Measurements from ENCODE around the gene RSAD1.

RSAD1 gene

DNA sequence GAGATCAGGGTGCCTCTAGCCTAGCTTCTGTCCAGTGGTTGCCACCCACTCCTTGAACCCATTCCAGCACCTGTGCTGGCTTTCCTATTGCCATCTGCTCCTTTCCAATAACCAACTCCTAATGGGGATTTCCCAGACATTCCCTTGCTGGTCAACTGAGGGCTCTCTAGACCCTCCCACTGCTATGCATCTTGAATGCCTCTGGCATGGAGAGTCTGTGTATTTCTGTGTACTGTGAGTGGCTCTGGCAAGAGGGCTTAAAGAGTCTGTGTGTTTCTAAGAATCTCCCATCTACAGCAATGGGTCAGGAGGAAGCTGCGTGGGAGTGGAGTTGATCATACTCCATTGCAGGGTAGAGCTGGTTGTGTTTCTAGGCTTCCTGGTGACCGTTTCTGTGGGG, 42.9 kb downstream of the RSAD1 start:
- no peak for FAIRE-seq

- no peak for FAIRE-seq
Measured at GRCh38 chr17:50522766-50523165, 44.1 kb downstream of the RSAD1 start.

GRCh38 chr17:50523208-50523607, 44.5 kb downstream of the RSAD1 start:
- FAIRE-seq = no peak

GRCh38 chr17:50524838-50525237, 46.2 kb downstream of the RSAD1 start:
- FAIRE-seq = no peak

DNA sequence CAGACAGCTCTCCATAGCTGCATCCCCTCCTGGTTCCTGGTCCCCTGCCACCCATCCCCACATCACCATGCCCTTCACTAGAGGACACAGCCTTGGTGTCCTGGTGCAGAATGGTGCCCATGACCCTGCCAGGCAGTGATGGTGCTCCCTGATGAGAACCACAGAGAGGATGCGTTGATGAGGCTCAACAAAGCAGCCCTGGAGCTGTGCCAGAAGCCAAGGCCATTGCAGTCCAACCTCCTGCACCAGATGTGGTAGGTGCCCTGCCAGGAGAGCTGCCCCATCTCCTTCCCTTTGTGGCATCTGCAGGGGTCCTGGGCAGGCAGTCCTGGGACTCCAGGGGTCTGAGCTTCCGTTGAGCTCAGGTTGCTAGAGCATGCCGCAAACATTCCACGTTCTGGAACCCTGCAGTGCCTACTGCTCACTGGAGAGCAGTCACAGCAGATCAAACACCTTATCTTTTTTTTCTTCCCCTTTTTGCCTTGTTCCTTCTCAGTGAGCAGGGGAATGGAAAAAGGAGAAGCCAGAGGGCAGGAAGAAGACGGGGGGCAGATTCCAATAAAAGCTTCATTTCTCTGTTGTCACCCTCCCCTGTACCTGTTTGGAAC, 48.6 kb downstream of the RSAD1 start:
- no peak for FAIRE-seq

DNA sequence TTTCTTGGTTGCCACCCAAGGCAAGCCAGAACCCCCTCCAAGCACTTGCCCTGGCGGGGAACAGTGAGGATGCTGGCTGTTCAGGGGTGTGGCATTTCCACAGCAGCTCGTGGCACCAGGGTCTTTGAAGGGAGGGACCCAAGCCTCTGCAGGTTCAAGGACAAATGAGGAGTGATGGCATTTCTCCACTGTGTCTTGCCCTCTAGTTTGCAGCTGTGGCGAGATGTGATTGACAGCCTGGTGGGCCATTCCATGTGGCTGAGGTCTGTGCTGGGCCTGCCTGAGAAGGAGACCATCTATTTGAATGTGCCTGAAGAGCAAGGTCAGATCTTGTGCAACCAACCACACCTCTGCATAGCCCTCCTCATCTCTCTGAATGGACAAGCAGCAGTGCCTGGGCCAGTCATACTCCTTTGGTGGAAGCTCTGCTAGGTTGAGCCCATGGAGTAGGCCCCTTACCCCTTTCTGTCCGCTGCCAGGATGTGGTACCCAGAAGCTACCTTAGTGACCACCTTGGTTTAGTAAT, 49.4 kb downstream of the RSAD1 start:
- FAIRE-seq = no peak

- FAIRE-seq = no peak
Measured at GRCh38 chr17:50529849-50530248, 51.2 kb downstream of the RSAD1 start.

GRCh38 chr17:50531428-50532025, 52.9 kb downstream of the RSAD1 start:
- FAIRE-seq = no peak

GRCh38 chr17:50532452-50533024, 53.9 kb downstream of the RSAD1 start, which contains the start of gene EPN3:
TSS of gene EPN3 (plus strand) at chr17:50532735. CDS start at chr17:50536557, 3,822 bp downstream.
- FAIRE-seq = no peak

- no peak for FAIRE-seq
Measured at GRCh38 chr17:50533185-50533584, 54.5 kb downstream of the RSAD1 start.

DNA sequence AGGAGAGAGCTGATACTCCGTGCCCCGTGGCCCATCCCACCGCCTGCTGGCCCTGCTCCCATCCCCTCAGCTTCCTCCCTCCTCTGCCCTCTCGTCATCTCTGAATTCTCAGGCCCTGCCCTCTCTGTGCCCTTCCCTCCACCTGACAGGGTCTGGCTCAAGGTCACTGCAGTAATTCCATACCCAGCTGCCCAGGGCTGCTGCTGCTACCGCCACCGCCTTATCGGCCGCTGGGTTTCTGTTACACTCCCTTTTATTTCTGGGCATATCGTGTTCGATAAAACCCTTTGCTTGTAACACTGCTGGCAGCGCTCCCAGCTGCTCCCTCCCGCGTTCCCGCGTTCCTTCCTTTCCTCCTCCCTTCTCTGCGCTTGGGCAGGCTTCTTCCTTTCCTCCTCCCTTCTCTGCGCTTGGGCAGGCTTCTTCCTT, 55.1 kb downstream of the RSAD1 start:
- no peak for FAIRE-seq

GRCh38 chr17:50534222-50534978, 55.7 kb downstream of the RSAD1 start:
- FAIRE-seq = no peak

- FAIRE-seq = no peak
Measured at GRCh38 chr17:50534979-50535326, 56.3 kb downstream of the RSAD1 start.

GRCh38 chr17:50535407-50535806, 56.7 kb downstream of the RSAD1 start:
- no peak for FAIRE-seq

All from colon (tissue), 2 donors.